K562 (cell line): ENCODE data around the gene CTNNA3. TPM values are rescaled to one million over a fixed set of nuclear protein-coding genes. Genes with fewer than 3 reads are reported as not detected.

Experiments
- ATAC-seq: fragments of 200-7000 bp; cut with Tn5 transposase; 3 replicates; pipeline ENCODE4 v1.9.1; 2020; ENCODE audit warnings: moderate library complexity
- BruUV-seq: library from RNA; stranded (reverse); fragments of 400-500 nt; replicated peaks from 2 replicates; lab custom pipeline; 2021; lab: Mats Ljungman, UMichigan
- CTCF ChIA-PET: fragments of 300-600 bp; formaldehyde crosslinking; extraction: SDS; loops from one replicate; lab custom pipeline; 2021; ENCODE audit warnings: low intra/inter-chr PET ratio; lab: Yijun Ruan, JAX
- POLR2A ChIA-PET: fragments of 300-600, 350-650 bp; sonication (Branson Sonifier 250); formaldehyde crosslinking; extraction: SDS; loops from one replicate; lab custom pipeline; 2021; ENCODE audit warnings: antibody characterized with exemption, inconsistent platforms; lab: Yijun Ruan, JAX
- DNase-seq, 4 experiments: peaks; one replicate each; pipeline versions ENCODE4 v3.0.0 to v3.0.0-alpha.2; 2011 to 2018; ENCODE audit warnings: low spot score in 3 of 4, mixed read lengths in 3 of 4; ENCODE audit errors: extremely low read depth in 1 of 4
- FAIRE-seq: peaks from 2 replicates; lab custom pipeline; 2011; peaks lifted over from hg19 to GRCh38; lab: Jason Lieb, UNC
- H2AFZ ChIP-seq: 2 replicates; pipeline ENCODE4 v1.6.0; 2011; ENCODE audit warnings: low read depth, low read length, control low read depth, inconsistent platforms
- H3K27ac ChIP-seq: fragments of 200-600 bp; 3 replicates; pipeline ENCODE4 v1.8.0; 2011; ENCODE audit warnings: low read depth, mild to moderate bottlenecking, control low read depth, inconsistent platforms, low read length, moderate library complexity, mixed read lengths; ENCODE audit errors: extremely low read depth
- H3K27me3 ChIP-seq, 2 experiments: fragments of 300-600 bp in 1 of 2; 2 replicates in 1 of 2; 3 replicates in 1 of 2; pipeline versions ENCODE4 v1.6.0 to v1.8.0; 2011; ENCODE audit warnings: inconsistent platforms in 2 of 2, low read length in 2 of 2, mild to moderate bottlenecking in 1 of 2, mixed read lengths in 1 of 2, moderate library complexity in 1 of 2; ENCODE audit not compliant: control insufficient read depth in 2 of 2, insufficient read depth in 2 of 2
- H3K36me3 ChIP-seq: fragments of 300-600 bp; 3 replicates; pipeline ENCODE4 v1.8.0; 2011; ENCODE audit warnings: mild to moderate bottlenecking, low read length, inconsistent platforms; ENCODE audit not compliant: control insufficient read depth, insufficient read depth
- H3K4me1 ChIP-seq, 2 experiments: fragments of 200-600 bp in 1 of 2; replicated peaks in 1 of 2; 2 replicates in 1 of 2; 3 replicates in 1 of 2; pipeline versions ENCODE4 v1.5.1 to v1.8.0; 2011; ENCODE audit warnings: inconsistent platforms in 2 of 2, low read length in 2 of 2, mild to moderate bottlenecking in 1 of 2, mixed read lengths in 1 of 2, moderate library complexity in 1 of 2; ENCODE audit not compliant: control insufficient read depth in 2 of 2, insufficient read depth in 2 of 2
- H3K4me2 ChIP-seq: 2 replicates; pipeline ENCODE4 v1.6.1; 2011; ENCODE audit warnings: low read length, control low read depth, inconsistent platforms, mixed read lengths; ENCODE audit not compliant: insufficient read depth
- H3K4me3 ChIP-seq: fragments of 200-600 bp; sonication (generic), shearing (Covaris generic); 2 replicates; pipeline ENCODE4 v1.5.1; 2016; ENCODE audit warnings: control low read depth, inconsistent platforms
- H3K79me2 ChIP-seq: fragments of 200-600 bp; 3 replicates; pipeline ENCODE4 v1.8.0; 2011; ENCODE audit warnings: low read length, inconsistent platforms; ENCODE audit not compliant: control insufficient read depth, insufficient read depth
- H3K9ac ChIP-seq, 2 experiments: 2 replicates each; pipeline versions ENCODE4 v1.6.0 to v1.6.1; 2011; ENCODE audit warnings: low read depth in 2 of 2, low read length in 2 of 2, control low read depth in 1 of 2, inconsistent platforms in 1 of 2, mild to moderate bottlenecking in 1 of 2, mixed read lengths in 1 of 2; ENCODE audit not compliant: insufficient read depth in 1 of 2
- H3K9me1 ChIP-seq: one replicate; pipeline ENCODE4 v1.6.0; 2011; ENCODE audit warnings: inconsistent platforms, mild to moderate bottlenecking, low read length, moderate library complexity; ENCODE audit not compliant: control insufficient read depth, insufficient read depth
- H3K9me3 ChIP-seq: replicated peaks from 2 replicates; pipeline ENCODE4 v1.5.1; 2011; ENCODE audit warnings: low read depth, low read length, inconsistent platforms; ENCODE audit not compliant: control insufficient read depth, insufficient read depth
- H4K20me1 ChIP-seq: replicated peaks from 2 replicates; pipeline ENCODE4 v1.6.1; 2011; ENCODE audit warnings: low read length, inconsistent platforms, mixed read lengths; ENCODE audit not compliant: control insufficient read depth, insufficient read depth
- BCL6 ChIP-seq: fragments of 250-450 bp; sonication (Bioruptor Pico); IDR thresholded peaks from 2 replicates; pipeline ENCODE4 v1.4.0; 2020
- C11orf30 ChIP-seq: fragments of 450-650 bp; IDR thresholded peaks from 2 replicates; pipeline ENCODE4 v1.6.1; 2016; ENCODE audit warnings: low read depth, mild to moderate bottlenecking
- CEBPG ChIP-seq, 3 experiments: fragments of 200-800 bp in 1 of 3; sonication (Bioruptor generic) in 1 of 3; sonication (generic) in 1 of 3; formaldehyde crosslinking in 1 of 3; IDR thresholded peaks in 2 of 3; conservative IDR thresholded peaks in 1 of 3; 2 replicates each; pipeline versions ENCODE4 v1.6.1 to v1.8.0; 2016 to 2022; ENCODE audit warnings: missing compliant biosample characterization in 2 of 3, missing genetic modification characterization in 2 of 3, mild to moderate bottlenecking in 1 of 3, missing genetic modification reagents in 1 of 3
- FOXO4 ChIP-seq: fragments of 450-650 bp; formaldehyde crosslinking; IDR thresholded peaks from 2 replicates; pipeline ENCODE4 v1.4.0; 2020; ENCODE audit warnings: mild to moderate bottlenecking, moderate library complexity
- HDAC8 ChIP-seq: fragments of 450-650 bp; IDR thresholded peaks from 2 replicates; pipeline ENCODE4 v1.6.1; 2016; ENCODE audit warnings: mild to moderate bottlenecking, missing genetic modification characterization, moderate library complexity, missing compliant biosample characterization
- KDM2B ChIP-seq: fragments of 250-450 bp; sonication (Bioruptor Pico); IDR thresholded peaks from 2 replicates; pipeline ENCODE4 v1.8.0; 2021; ENCODE audit warnings: mild to moderate bottlenecking, moderate library complexity
- NR2F6 ChIP-seq: fragments of 450-650 bp; formaldehyde crosslinking; IDR thresholded peaks from 2 replicates; pipeline ENCODE4 v1.4.0; 2020; ENCODE audit warnings: mild to moderate bottlenecking
- STAT5A ChIP-seq: IDR thresholded peaks from 2 replicates; pipeline ENCODE4 v1.6.1; 2012; ENCODE audit warnings: low read length, inconsistent platforms, borderline replicate concordance
- TCFL5 ChIP-seq: fragments of 250-450 bp; sonication (Bioruptor Pico); conservative IDR thresholded peaks from 2 replicates; pipeline ENCODE4 v1.6.1; 2021; ENCODE audit warnings: mild to moderate bottlenecking, moderate library complexity, matching md5 sums
- ZBTB1 ChIP-seq: sonication (generic); formaldehyde crosslinking; IDR thresholded peaks from 2 replicates; pipeline ENCODE4 v1.8.1; 2023; ENCODE audit warnings: missing genetic modification reagents, low read depth, mild to moderate bottlenecking, borderline replicate concordance
- ZC3H4 ChIP-seq: sonication (generic); formaldehyde crosslinking; IDR thresholded peaks from 2 replicates; pipeline ENCODE4 v1.9.0; 2021; ENCODE audit warnings: missing genetic modification reagents, borderline replicate concordance
- ZNF224 ChIP-seq: sonication (generic); formaldehyde crosslinking; IDR thresholded peaks from 2 replicates; pipeline ENCODE4 v1.8.0; 2022; ENCODE audit warnings: mild to moderate bottlenecking, missing genetic modification reagents
- ZNF444 ChIP-seq: fragments of 250-450 bp; sonication (Bioruptor Pico); IDR thresholded peaks from 2 replicates; pipeline ENCODE4 v1.4.0; 2020; ENCODE audit warnings: mild to moderate bottlenecking, moderate library complexity
- ZNF830 ChIP-seq: fragments of 250-450 bp; sonication (Bioruptor Pico); IDR thresholded peaks from 2 replicates; pipeline ENCODE4 v1.5.0; 2021; ENCODE audit warnings: mild to moderate bottlenecking
- WGBS: fragments of 100-300 bp; shearing (Covaris generic); methylation state at CpG from one replicate; pipeline ENCODE4 v1.1.6; 2016; ENCODE audit warnings: low coverage, mixed read lengths; ENCODE audit not compliant: insufficient coverage; ENCODE audit errors: missing lambda C conversion rate; 5-methylcytosine and 5-hydroxymethylcytosine counted together
- in situ Hi-C: fragments of 300-500 bp; cut with MboI; formaldehyde crosslinking; loops from 4 replicates; pipeline ENCODE4 v1.15.0; 2018; ENCODE audit warnings: inconsistent platforms, mixed read lengths
- intact Hi-C: fragments of 100-400 bp; cut with micrococcal nuclease; formaldehyde crosslinking; loops from 2 replicates; pipeline ENCODE4 v1.14.2; 2022
- polyA plus RNA-seq, 8 experiments: library from polyadenylated mRNA; depleted of rRNA in 4 of 8; stranded (reverse) in 5 of 8; unstranded in 3 of 8; fragments of >200 nt; fragmentation: Nextera tagmentation in 2 of 8; fragmentation: Illumina TruSeq in 1 of 8; extraction: Ambion mirVana in 2 of 8; extraction: Trizol in 1 of 8; gene quantifications; 2 replicates each; pipeline versions ENCODE4 v1.2.1 to v1.2.3, GENCODE V29; 2011 to 2014; ENCODE audit warnings: inconsistent platforms in 1 of 8, missing spikeins in 1 of 8
- total RNA-seq, 7 experiments: library from RNA; depleted of rRNA in 6 of 7; stranded (reverse); fragments of >200 nt in 6 of 7; fragmentation: Illumina TruSeq in 2 of 7; extraction: Trizol in 2 of 7; gene quantifications; 2 replicates each; pipeline versions ENCODE4 v1.2.1 to v1.2.3, GENCODE V29; 2011 to 2021; ENCODE audit warnings: low replicate concordance in 1 of 7
- TF ChIP-seq, protein P1 (sequence below): IDR thresholded peaks from 3 replicates; pipeline ENCODE4 v1.6.1; 2011; ENCODE audit warnings: borderline replicate concordance, mild to moderate bottlenecking; ENCODE audit not compliant: insufficient read length, insufficient read depth
- TF ChIP-seq, protein P2 (sequence below): fragments of 450-650 bp; formaldehyde crosslinking; conservative IDR thresholded peaks from 2 replicates; pipeline ENCODE4 v1.4.0; 2022; ENCODE audit warnings: mild to moderate bottlenecking, missing genetic modification characterization

CTNNA3 gene
- total and polyA plus RNA-seq, 9 of the 15 experiments (the other 6 are each of a cell fraction or from before 2014, with no cell fraction given) = 0.04 TPM; not detected in 8

- no peak for TF ChIP-seq NR2F6 (CRISPR knock-in tag)
These were observed 1297.3 kb downstream of the CTNNA3 start (continued) for GRCh38 chr10:66398669-66399068.

DNA sequence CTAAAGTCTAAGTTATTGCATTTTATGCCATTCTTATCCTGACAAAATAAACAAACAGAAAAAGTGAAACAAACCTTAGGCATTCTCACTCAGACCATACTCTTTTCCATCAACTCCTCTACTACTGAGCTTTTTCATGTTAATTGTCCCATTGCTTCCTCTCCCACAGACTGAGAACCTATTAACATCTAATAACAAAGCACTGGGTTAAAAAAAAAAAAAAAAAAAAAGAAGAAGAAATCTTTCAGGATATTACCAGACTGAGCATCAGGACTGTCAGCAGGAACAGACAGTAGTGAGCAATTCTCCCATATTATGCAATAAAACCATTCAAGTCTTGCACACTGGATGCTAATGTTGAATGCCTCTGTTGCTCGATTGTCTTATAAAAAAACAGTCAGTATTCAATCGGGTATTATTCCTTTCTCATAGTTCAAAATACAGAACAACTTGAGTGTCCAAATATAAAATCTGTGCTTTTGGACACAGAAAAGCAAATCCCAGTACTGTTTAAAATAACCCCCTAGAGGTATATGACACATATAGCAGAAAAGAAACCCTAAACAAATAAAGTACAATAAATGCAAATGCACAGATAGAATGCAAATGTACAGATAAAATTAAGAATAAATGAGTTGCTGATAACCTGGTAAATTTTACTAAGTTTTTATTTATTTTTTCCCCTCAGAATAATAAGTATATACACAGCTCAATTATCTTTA is 1301.5 kb downstream of the CTNNA3 start:
- H3K9ac ChIP-seq = no peak overlapping the region
- H3K27ac ChIP-seq = no peak overlapping the region
- ChIA-PET CTCF (no interaction called here), POLR2A (no interaction called here)
- 0% methylated on average over 2 of the region's 2 CpGs for WGBS
- no peak for DNase-seq
- FAIRE-seq = no peak
- no peak overlapping the region for H3K4me3 ChIP-seq
- no peaks in the 10 kb centered on the region for H3K79me2 ChIP-seq
- in situ Hi-C loops (no loop called here), intact Hi-C loops (no loop called here)
- no TSS peak for BruUV-seq
- no peaks in the 10 kb centered on the region for H3K27me3 ChIP-seq
- H3K9me3 ChIP-seq = no peaks in the 10 kb centered on the region
- no peak overlapping the region for H2AFZ ChIP-seq
- H3K4me2 ChIP-seq = no peak overlapping the region
- no peak for ATAC-seq
- H4K20me1 ChIP-seq = no peaks in the 10 kb centered on the region
- H3K4me1 ChIP-seq = no peaks in the 10 kb centered on the region
- H3K36me3 ChIP-seq = no peaks in the 10 kb centered on the region
- no peaks in the 10 kb centered on the region for H3K9me1 ChIP-seq
- TF ChIP-seq ZBTB1 (CRISPR knock-in tag) (no peak), ZNF830 (CRISPR knock-in tag) (no peak), C11orf30 (no peak), ZC3H4 (CRISPR knock-in tag) (no peak), BCL6 (CRISPR knock-in tag) (no peak), HDAC8 (tag) (no peak), KDM2B (CRISPR knock-in tag) (no peak), FOXO4 (CRISPR knock-in tag) (no peak), ZNF444 (CRISPR knock-in tag) (no peak), CEBPG (CRISPR knock-in tag; IDR thresholded peaks at IDR 0.05) (no peak), CEBPG (tag; conservative IDR thresholded peaks at IDR 0.05 in 1 of 2, IDR thresholded peaks at IDR 0.05 in 1 of 2) (no peak), ZNF224 (CRISPR knock-in tag) (no peak), STAT5A (no peak), TCFL5 (CRISPR knock-in tag) (no peak)
- TF ChIP-seq, protein P1, sequence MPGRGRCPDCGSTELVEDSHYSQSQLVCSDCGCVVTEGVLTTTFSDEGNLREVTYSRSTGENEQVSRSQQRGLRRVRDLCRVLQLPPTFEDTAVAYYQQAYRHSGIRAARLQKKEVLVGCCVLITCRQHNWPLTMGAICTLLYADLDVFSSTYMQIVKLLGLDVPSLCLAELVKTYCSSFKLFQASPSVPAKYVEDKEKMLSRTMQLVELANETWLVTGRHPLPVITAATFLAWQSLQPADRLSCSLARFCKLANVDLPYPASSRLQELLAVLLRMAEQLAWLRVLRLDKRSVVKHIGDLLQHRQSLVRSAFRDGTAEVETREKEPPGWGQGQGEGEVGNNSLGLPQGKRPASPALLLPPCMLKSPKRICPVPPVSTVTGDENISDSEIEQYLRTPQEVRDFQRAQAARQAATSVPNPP = no peak
- TF ChIP-seq, protein P2, sequence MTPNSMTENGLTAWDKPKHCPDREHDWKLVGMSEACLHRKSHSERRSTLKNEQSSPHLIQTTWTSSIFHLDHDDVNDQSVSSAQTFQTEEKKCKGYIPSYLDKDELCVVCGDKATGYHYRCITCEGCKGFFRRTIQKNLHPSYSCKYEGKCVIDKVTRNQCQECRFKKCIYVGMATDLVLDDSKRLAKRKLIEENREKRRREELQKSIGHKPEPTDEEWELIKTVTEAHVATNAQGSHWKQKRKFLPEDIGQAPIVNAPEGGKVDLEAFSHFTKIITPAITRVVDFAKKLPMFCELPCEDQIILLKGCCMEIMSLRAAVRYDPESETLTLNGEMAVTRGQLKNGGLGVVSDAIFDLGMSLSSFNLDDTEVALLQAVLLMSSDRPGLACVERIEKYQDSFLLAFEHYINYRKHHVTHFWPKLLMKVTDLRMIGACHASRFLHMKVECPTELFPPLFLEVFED (CRISPR knock-in tag) = no peak
